ENCODE measurements around the gene PCDHGA2. TPM values are rescaled to one million over a fixed set of nuclear protein-coding genes. Genes with fewer than 3 reads are reported as not detected.
A peak's percentile ranks its signal among the peaks of the same experiment; 100 is the strongest.

Gene PCDHGA2
- total and polyA plus RNA-seq, 9 of the 15 experiments (the other 6 are each of a cell fraction or from before 2014, with no cell fraction given) = 0.07 to 0.27 (median 0.15) TPM; not detected in 2

DNA sequence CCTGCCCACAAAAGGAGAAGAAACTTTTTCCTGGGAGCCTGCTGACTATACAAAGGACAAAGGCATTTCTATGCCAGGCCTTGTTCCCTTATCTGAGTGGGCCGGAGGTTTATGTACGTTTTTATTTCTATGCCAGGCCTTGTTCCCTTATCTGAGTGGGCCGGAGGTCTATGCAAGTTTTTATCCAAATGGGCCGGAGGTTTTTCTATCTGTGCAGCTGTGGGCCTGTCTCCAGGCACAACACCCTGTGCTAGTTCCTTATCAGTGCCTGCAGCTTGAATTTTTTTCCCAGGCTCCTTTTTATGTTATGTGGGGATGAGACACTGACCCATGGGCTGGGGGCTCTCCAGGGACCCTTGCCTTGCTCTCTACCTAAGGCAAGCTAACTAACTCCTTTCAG lies 40.2 kb upstream of the PCDHGA2 start (continued):
- no peak for TF ChIP-seq SMARCB1 (IDR thresholded peaks at IDR 0.05; ENCODE audit: insufficient read length, low read depth)
- no peak for TF ChIP-seq NCOA2 (IDR thresholded peaks at IDR 0.05; ENCODE audit: partially characterized antibody in 2 of 2)
- peak; percentile 28; the same call in 1 of the 2 replicates for TF ChIP-seq SMARCC2 (IDR thresholded peaks at IDR 0.05; ENCODE audit: low read depth)
- no peak for TF ChIP-seq GABPB2 (CRISPR knock-in tag; conservative IDR thresholded peaks at IDR 0.05)
- peak; percentile 67; the same call in 1 of the 2 replicates for TF ChIP-seq CC2D1A (IDR thresholded peaks at IDR 0.05)
- peak; percentile 90 for TF ChIP-seq KLF16 (IDR thresholded peaks at IDR 0.05)
- TF ChIP-seq, protein P1, sequence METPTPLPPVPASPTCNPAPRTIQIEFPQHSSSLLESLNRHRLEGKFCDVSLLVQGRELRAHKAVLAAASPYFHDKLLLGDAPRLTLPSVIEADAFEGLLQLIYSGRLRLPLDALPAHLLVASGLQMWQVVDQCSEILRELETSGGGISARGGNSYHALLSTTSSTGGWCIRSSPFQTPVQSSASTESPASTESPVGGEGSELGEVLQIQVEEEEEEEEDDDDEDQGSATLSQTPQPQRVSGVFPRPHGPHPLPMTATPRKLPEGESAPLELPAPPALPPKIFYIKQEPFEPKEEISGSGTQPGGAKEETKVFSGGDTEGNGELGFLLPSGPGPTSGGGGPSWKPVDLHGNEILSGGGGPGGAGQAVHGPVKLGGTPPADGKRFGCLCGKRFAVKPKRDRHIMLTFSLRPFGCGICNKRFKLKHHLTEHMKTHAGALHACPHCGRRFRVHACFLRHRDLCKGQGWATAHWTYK (CRISPR knock-in tag; IDR thresholded peaks at IDR 0.05) = 0 out of 2 replicates have a peak, but pooled peaks have one; percentile 29
- TF ChIP-seq ZNF212 (CRISPR knock-in tag; IDR thresholded peaks at IDR 0.05) = no peak
- peak; percentile 64 for TF ChIP-seq SMARCA4 (IDR thresholded peaks at IDR 0.05)
- peak; percentile 91 for TF ChIP-seq ARID1B (IDR thresholded peaks at IDR 0.05)
- TF ChIP-seq TEAD4 (IDR thresholded peaks at IDR 0.05; ENCODE audit: low read length) = peak; percentile 94
- no peak for TF ChIP-seq TEAD4 (CRISPR knock-in tag; IDR thresholded peaks at IDR 0.05; ENCODE audit: borderline replicate concordance)
- 0 out of 2 replicates have a peak, but pooled peaks have one; percentile 35 for TF ChIP-seq SMARCE1 (IDR thresholded peaks at IDR 0.05)
- TF ChIP-seq, protein P2, sequence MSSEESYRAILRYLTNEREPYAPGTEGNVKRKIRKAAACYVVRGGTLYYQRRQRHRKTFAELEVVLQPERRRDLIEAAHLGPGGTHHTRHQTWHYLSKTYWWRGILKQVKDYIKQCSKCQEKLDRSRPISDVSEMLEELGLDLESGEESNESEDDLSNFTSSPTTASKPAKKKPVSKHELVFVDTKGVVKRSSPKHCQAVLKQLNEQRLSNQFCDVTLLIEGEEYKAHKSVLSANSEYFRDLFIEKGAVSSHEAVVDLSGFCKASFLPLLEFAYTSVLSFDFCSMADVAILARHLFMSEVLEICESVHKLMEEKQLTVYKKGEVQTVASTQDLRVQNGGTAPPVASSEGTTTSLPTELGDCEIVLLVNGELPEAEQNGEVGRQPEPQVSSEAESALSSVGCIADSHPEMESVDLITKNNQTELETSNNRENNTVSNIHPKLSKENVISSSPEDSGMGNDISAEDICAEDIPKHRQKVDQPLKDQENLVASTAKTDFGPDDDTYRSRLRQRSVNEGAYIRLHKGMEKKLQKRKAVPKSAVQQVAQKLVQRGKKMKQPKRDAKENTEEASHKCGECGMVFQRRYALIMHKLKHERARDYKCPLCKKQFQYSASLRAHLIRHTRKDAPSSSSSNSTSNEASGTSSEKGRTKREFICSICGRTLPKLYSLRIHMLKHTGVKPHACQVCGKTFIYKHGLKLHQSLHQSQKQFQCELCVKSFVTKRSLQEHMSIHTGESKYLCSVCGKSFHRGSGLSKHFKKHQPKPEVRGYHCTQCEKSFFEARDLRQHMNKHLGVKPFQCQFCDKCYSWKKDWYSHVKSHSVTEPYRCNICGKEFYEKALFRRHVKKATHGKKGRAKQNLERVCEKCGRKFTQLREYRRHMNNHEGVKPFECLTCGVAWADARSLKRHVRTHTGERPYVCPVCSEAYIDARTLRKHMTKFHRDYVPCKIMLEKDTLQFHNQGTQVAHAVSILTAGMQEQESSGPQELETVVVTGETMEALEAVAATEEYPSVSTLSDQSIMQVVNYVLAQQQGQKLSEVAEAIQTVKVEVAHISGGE (CRISPR knock-in tag; IDR thresholded peaks at IDR 0.05) = 0 out of 6 replicates have a peak, but pooled peaks of 1 of the 3 experiments have one; percentile 29
- TF ChIP-seq ZSCAN29 (IDR thresholded peaks at IDR 0.05) = peak; percentile 65
- peak; percentile 63; the same call in 1 of the 2 replicates for TF ChIP-seq SOX6 (IDR thresholded peaks at IDR 0.05)
- TF ChIP-seq NR1H2 (CRISPR knock-in tag; IDR thresholded peaks at IDR 0.05) = no peak
- TF ChIP-seq ZNF830 (CRISPR knock-in tag; IDR thresholded peaks at IDR 0.05) = no peak
- TF ChIP-seq NFIC (IDR thresholded peaks at IDR 0.05) = peak; percentile 84
- TF ChIP-seq TARDBP (IDR thresholded peaks at IDR 0.05) = no peak
- TF ChIP-seq NCOR1 (IDR thresholded peaks at IDR 0.05) = peak; percentile 89
- no peak for TF ChIP-seq TOE1 (IDR thresholded peaks at IDR 0.05; ENCODE audit: borderline replicate concordance)
- no peak for TF ChIP-seq TOE1 (CRISPR knock-in tag; IDR thresholded peaks at IDR 0.05; ENCODE audit: borderline replicate concordance, low read depth)
- TF ChIP-seq CBFA2T2 (conservative IDR thresholded peaks at IDR 0.05) = peak; percentile 94
- peak; percentile 91 for TF ChIP-seq ZNF589 (CRISPR knock-in tag; IDR thresholded peaks at IDR 0.05; ENCODE audit: low read depth)
- peak; percentile 14 to 51; a peak in 1 of 4 replicates for TF ChIP-seq KDM1A (IDR thresholded peaks at IDR 0.05)
